ENCODE results near the gene WDCP. TPM values are rescaled to one million over a fixed set of nuclear protein-coding genes. Genes with fewer than 3 reads are reported as not detected.
A peak's percentile ranks its signal among the peaks of the same experiment; 100 is the strongest.
"Not testable (repeated sequence)": the region's sequence is repeated elsewhere in the genome, so short reads cannot be mapped to it uniquely, and the experiment has no call there.

WDCP gene, protein sequence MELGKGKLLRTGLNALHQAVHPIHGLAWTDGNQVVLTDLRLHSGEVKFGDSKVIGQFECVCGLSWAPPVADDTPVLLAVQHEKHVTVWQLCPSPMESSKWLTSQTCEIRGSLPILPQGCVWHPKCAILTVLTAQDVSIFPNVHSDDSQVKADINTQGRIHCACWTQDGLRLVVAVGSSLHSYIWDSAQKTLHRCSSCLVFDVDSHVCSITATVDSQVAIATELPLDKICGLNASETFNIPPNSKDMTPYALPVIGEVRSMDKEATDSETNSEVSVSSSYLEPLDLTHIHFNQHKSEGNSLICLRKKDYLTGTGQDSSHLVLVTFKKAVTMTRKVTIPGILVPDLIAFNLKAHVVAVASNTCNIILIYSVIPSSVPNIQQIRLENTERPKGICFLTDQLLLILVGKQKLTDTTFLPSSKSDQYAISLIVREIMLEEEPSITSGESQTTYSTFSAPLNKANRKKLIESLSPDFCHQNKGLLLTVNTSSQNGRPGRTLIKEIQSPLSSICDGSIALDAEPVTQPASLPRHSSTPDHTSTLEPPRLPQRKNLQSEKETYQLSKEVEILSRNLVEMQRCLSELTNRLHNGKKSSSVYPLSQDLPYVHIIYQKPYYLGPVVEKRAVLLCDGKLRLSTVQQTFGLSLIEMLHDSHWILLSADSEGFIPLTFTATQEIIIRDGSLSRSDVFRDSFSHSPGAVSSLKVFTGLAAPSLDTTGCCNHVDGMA
- total RNA-seq = 1 to 10 TPM; 2.5 to 8.5 (median 4.1) TPM

DNA sequence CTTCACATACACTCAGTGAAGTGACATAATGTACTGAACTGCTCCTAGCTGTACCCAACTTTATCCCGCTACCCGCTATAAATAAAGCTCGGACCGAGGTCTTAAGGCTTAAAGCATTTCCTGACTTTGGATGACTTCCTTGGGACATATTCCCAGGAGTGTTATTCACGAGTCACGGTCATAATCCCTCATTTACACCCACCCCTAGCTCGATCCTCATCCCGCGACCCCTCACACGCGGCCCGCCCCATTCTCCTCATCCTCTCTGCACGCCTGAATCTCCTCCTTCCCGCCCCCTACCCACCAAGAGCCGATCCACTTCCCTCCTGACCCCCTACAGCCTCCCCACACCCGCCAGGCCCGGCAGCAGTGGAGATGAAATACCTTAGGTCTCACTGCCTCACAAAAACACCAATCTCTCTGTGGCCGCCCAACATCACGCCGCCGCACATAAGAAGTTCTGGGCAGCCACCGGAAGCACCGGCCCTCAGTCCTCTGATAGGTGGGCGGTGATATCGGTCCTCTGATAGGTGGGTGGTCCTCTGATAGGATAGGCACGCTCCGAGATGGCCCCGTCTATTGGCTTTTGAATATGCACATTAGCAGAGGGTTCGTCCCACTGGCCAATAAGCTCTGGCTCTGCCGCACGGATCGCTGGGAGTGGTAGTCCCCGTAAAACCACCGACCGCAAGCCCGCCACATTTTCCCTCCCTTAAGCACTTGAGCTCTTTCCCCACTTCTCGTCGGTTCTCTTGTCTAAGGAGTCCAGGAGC is at the start of gene WDCP:
Gene WDCP, minus strand, starts transcription at position 462 of the 773 bp plus-strand sequence. CDS start 7,897 bp downstream, outside the sequence.
- H3K9me3 ChIP-seq = no peaks in the 10 kb centered on the region
- peaks cover 33% of the 10 kb centered on the region for H3K4me1 ChIP-seq
- H3K27me3 ChIP-seq = no peaks in the 10 kb centered on the region
- WGBS = under 1% methylated on average over 38 of the region's 38 CpGs
- H3K36me3 ChIP-seq = no peaks in the 10 kb centered on the region
- peak within 1 kb of the TSS; percentile 67 for H3K4me3 ChIP-seq
- peak; percentile 98 for DNase-seq (ENCODE audit: low spot score in 2 of 2)
- H3K27ac ChIP-seq = no peak within 1 kb of the TSS
- peak in 1 of 2 donors; percentile 43 for TF ChIP-seq POLR2A (IDR thresholded peaks at IDR 0.05)
- TF ChIP-seq, protein P1, sequence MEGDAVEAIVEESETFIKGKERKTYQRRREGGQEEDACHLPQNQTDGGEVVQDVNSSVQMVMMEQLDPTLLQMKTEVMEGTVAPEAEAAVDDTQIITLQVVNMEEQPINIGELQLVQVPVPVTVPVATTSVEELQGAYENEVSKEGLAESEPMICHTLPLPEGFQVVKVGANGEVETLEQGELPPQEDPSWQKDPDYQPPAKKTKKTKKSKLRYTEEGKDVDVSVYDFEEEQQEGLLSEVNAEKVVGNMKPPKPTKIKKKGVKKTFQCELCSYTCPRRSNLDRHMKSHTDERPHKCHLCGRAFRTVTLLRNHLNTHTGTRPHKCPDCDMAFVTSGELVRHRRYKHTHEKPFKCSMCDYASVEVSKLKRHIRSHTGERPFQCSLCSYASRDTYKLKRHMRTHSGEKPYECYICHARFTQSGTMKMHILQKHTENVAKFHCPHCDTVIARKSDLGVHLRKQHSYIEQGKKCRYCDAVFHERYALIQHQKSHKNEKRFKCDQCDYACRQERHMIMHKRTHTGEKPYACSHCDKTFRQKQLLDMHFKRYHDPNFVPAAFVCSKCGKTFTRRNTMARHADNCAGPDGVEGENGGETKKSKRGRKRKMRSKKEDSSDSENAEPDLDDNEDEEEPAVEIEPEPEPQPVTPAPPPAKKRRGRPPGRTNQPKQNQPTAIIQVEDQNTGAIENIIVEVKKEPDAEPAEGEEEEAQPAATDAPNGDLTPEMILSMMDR (IDR thresholded peaks at IDR 0.05) = no peak

DNA sequence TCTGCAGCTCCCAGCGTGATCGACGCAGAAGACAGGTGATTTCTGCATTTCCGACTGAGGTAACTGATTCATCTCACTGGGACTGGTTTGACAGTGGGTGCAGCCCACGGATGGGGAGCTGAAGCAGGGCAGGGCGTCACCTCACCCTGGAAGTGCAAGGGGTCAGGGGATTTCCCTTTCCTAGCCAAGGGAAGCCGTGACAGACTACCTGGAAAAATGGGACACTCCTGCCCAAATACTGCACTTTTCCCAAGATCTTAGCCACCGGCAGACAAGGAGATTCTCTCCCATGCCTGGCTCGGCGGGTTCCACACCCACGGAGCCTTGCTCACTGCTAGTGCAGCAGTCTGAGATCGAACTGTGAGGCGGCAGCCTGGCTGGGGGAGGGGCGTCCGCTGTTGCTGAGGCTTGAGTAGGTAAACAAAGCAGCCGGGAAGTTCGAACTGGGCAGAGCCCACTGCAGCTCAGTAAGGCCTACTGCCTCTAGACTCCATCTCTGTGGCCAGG is 48.0 kb upstream of the WDCP start:
- not testable (repeated sequence) for H3K4me3 ChIP-seq; H3K27ac ChIP-seq; H3K9me3 ChIP-seq; H3K27me3 ChIP-seq; H3K36me3 ChIP-seq; H3K4me1 ChIP-seq; DNase-seq (ENCODE audit: low spot score in 2 of 2)
- 87% methylated on average over 12 of the region's 17 CpGs for WGBS

DNA sequence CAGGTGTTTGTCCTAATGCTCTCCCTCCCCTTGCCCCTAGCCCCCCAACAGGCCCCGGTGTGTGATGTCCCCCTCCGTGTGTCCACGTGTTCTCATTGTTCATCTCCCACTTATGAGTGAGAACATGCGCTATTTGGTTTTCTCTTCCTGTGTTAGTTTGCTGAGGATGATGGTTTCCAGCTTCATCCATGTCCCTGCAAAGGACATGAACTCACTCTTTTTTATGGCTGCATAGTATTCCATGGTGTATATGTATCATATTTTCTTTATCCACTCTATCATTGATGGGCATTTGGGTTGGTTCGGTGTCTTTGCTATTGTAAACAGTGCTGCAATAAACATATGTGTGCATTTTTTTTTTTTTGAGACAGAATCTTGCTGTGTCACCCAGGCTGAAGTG is 46.1 kb upstream of the WDCP start:
- not testable (repeated sequence) for H3K27me3 ChIP-seq; DNase-seq (ENCODE audit: low spot score in 2 of 2); H3K27ac ChIP-seq; H3K4me3 ChIP-seq; H3K9me3 ChIP-seq; H3K36me3 ChIP-seq; H3K4me1 ChIP-seq
- WGBS = over 99% methylated on average over 5 of the region's 5 CpGs

DNA sequence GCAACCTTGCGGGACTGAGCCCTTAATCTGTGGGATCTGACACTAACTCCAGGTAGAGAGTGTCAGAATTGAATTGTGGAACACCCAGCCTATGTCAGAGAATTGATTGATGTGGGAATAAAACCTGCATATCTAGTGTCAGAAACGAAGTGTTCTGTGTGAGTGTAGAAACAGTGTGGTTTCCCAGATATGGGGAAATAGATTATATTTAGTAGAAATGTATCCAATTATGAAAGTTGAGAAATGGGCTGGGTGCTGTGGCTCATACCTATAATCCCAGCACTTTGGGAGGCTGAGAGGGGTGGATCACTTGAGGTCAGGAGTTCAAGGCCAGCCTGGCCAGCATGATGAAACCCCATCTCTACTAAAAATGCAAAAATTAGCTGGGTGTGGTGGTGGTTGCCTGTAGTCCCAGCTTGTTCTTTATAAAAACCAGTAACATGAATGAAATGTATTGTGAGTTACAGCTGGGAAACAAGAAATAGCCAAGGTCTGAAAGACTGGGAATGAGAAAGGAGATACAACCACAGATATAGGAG is 41.7 kb upstream of the WDCP start:
- Histone ChIP-seq H3K4me3 (no peak overlapping the region), H3K27me3 (no peaks in the 10 kb centered on the region), H3K9me3 (no peaks in the 10 kb centered on the region), H3K36me3 (no peaks in the 10 kb centered on the region), H3K4me1 (peaks cover 12% of the 10 kb centered on the region), H3K27ac (no peak overlapping the region)
- 63% methylated on average over 2 of the region's 2 CpGs for whole genome bisulfite sequencing
- no peak for TF ChIP-seq POLR2AphosphoS5 (IDR thresholded peaks at IDR 0.05)
- no peak for TF ChIP-seq POLR2A (IDR thresholded peaks at IDR 0.05)
- TF ChIP-seq EP300 (IDR thresholded peaks at IDR 0.05) = no peak
- no peak for DNase-seq (ENCODE audit: low spot score in 2 of 2)

DNA sequence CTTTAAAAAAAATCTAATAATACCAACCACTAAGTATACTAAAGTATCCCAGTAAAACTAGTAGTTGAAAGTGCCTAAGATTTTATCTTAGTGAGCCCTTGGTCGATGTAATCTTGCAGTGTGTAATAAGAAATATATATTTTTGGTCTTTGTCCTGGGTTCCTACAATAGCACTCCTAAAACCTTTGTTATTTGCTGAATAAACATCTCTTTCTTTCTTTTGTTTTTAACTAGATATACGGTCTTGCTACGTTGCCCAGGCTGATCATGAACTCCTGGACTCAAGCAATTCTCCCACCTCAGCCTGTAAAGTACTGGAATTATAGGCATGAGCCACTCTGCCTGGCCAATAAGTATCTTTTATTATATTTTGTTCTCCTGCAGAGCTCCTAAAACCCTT is 39.8 kb upstream of the WDCP start:
- Histone ChIP-seq H3K36me3 (peaks cover 4% of the 10 kb centered on the region), H3K4me1 (peaks cover 25% of the 10 kb centered on the region), H3K9me3 (no peaks in the 10 kb centered on the region), H3K27me3 (no peaks in the 10 kb centered on the region), H3K27ac (no peak overlapping the region), H3K4me3 (no peak overlapping the region)
- DNase-seq (ENCODE audit: low spot score in 2 of 2) = no peak
- 78% methylated on average over 3 of the region's 3 CpGs for WGBS
- TF ChIP-seq POLR2A (IDR thresholded peaks at IDR 0.05) = no peak
- TF ChIP-seq POLR2AphosphoS5 (IDR thresholded peaks at IDR 0.05) = no peak
- TF ChIP-seq, protein P1 (IDR thresholded peaks at IDR 0.05) = no peak
- TF ChIP-seq EP300 (IDR thresholded peaks at IDR 0.05) = no peak

DNA sequence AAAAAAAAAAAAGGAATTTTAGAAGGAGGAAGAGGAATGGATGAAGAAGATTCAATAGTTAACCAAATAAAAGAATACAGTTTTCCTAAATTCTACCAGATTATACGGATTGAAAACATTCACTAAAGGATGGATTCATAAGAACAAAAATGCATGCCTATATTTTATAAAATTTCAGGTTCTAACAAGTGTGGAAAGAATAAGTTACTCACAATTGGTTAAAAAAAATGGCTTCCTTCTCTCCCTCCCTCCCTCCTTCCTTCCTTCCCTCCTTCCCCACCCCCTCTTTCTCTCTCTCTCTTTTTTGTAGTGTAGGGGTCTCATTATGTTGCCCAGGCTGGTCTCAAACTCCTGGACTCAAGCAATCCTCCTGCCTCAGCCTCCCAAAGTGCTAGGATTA is 39.0 kb upstream of the WDCP start:
- DNase-seq (ENCODE audit: low spot score in 2 of 2) = no peak
- TF ChIP-seq EP300 (IDR thresholded peaks at IDR 0.05) (no peak), POLR2A (IDR thresholded peaks at IDR 0.05) (no peak), POLR2AphosphoS5 (IDR thresholded peaks at IDR 0.05) (no peak)
- TF ChIP-seq, protein P1 (IDR thresholded peaks at IDR 0.05) = no peak
- H3K9me3 ChIP-seq = no peaks in the 10 kb centered on the region
- H3K27ac ChIP-seq = no peak overlapping the region
- H3K4me1 ChIP-seq = peaks cover 25% of the 10 kb centered on the region
- H3K27me3 ChIP-seq = no peaks in the 10 kb centered on the region
- no peak overlapping the region for H3K4me3 ChIP-seq
- WGBS = 76% methylated on average over 1 of the region's 1 CpG
- H3K36me3 ChIP-seq = peaks cover 12% of the 10 kb centered on the region
